DMS114 treated with DMSO at 0.1 percent for 48 hours (cell line): ENCODE results near the gene PCIF1.
A peak's percentile ranks its signal among the peaks of the same experiment; 100 is the strongest.

Experiments
- DNase-seq: peaks from one replicate; lab custom pipeline; 2025; ENCODE audit not compliant: unreplicated experiment; lab: John Stamatoyannopoulos, UW

The PCIF1 gene

DNA sequence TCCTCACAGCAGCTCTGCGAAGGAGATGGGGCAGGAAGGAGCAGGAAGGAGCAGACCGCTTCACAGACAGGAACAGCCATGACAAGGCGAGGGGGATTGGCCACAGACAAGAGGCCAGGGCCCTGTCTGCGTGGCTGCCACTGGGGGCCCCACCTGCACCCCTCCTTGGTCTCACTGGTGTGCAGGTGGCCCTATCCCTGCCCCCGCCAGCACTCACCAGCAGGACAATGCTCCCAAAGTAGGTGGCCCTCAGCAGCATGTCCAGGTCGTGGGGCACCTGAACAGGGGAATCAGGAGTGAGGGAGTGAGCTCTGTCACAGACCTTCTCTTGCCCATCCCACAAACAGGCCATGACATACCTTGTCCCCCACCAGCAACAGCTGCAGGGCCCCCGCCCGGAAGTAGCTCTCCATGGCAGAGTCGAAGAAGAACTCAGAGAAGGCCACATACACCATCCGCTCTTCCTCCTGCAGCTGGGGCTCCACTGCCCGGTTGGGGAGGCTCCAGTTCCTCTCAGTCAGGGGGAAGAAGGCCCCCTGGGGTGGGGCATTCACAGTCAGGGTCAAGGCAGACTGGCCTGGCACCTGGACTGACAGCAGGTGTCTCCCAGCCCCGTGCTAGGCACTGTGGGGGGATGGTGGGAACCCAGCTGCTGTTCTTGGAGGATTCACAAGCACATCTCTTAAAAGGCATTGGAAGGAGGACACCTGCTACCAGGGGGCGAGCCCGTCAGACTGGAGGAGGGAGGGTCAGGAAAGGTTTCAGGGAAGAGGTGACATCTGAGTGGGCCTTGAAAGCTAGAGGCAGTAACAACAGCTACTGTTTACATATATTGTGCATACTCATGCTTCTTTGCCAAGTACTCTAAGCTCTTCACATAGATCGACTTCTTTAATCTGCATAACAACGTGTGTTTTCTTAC, 29.6 kb upstream of the PCIF1 start:
- no peak for DNase-seq

DNA sequence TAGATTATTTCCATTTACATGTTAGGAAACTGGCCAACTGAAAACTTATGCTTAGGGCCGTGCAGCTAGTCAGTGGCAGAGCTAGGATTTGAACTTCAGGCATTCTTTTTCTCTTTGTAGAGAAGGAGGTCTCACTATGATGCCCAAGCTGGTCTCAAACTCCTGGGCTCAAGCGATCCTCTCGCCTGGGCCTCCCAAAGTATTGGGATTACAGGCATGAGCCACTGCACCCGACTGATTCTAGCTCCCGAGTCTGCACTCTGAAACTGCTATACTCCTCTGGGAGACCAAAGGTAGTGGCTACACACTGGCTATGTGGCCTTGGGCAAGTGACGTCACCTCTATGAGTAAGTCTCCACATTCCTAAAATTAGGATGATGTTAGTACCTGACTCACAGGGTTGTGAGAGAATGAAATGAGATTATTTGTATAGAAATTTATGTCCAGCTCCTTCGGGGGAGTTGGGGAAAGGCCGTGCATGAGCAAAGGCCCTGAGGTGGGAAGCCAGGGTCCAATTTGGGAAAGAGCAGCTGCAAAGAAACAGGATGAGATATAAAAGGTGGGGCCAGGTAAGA, 28.9 kb upstream of the PCIF1 start:
- no peak for DNase-seq

DNA sequence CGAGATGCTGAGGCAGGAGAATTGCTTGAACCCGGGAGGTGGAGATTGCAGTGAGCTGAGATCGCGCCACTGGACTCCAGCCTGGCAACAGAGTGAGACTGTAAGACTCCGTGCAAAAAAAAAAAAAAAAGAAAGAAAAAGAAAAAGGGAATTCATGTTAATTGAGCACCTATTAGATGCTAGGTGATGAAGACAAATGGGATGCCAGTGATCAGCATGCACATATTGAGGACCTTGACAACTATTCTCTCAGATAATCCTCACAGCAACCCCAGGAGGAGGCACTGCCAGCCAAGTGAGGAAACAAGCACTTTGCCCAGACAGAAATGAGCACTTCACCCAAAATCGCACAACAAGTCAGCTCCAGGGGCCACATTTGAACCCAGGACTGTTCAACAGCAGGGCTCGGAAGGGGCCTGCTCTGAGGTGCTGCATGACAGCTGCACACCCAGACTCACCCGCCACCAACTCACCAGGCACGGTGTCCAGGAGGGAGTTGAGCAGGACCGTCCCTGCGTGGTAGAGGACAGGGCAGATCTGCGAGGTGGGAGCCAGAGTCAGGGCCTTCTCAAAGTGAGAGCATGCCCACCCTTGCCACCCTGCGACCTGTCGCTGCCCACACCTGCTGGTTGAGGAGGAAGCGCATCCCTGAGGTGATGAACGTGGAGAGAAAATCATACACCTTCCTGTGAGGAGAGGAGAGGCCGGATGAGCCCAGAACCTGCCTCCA, 27.1 kb upstream of the PCIF1 start:
- no peak for DNase-seq

DNA sequence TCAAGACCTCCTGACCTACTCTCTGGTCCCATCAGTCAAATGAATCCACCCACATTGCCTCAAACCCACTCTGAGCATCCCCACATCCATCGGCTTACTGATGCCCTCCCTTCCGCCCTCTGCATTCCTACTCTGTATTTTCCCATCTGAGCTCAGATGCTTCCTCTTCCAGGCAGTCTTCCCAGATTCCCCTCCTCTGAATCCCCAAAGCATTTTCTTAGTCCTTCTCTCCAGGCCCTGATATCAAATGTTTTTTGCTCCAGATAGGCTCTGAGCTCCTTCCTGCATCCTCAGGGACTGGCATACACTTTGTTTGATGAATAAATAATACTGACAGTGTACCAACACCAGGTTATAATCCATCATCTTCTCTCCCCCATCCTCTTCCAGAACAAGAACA, 26.4 kb upstream of the PCIF1 start:
- no peak for DNase-seq

DNA sequence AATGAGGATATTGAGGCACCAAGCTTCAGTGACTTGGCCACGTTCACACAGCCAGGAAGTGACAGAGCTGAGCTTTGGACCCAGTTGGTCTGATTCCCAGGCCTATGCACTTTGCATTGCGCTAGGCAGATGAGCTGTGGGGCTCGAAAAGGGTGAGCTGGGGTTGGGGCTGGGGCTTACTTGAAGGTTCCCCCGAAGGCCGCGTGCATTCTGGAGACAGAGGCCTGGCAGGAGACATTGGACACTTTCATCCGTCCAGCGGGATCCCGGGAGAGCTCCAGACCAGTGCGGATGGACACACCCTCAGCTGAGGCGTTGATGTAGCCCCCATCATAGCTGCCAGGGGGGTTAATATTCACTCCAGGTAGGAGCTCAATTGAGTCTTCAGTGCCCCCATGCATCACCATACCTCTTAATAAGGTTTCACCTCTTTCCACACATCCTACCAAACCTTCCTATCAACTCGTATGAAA, 25.1 kb upstream of the PCIF1 start:
- DNase-seq: no peak

DNA sequence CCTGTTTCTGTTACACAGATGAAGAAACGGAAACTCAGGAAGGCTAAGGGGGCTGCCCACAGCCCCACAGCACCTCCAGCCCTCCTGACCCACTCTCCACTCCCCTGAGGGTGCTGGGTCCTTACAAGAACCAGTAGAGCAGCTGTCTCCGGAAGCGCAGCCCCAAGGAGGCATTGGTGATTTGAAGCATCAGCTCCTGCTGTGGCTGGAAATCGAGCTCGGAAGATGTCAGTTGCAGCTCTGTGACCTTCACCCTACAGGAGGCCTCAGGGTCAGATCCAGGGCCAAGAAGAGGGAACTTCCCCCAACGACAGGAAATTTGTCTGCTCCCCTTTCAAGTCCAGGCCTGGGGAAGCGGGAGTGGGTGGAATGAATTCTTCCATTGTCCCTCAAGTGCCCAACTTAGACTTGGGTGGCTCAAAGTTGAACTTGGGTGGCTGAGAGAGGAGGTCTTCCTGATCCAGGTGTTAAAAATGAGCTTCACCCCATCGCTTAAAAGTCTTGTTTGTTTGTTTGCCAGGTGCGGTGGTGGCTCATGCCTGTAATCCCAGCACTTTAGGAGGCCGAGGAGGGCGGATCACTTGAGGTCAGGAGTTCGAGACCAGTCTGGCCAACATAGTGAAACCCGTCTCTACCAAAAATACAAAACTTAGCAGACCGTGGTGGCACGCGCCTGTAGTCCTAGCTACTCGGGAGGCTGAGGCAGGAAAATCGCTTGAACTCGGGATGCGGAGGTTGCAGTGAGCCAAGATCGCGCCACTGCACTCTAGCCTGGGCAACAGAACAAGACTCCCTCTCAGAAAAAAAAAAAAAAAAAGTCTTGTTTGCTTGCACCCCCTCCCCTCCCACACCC, 24.4 kb upstream of the PCIF1 start:
- DNase-seq: no peak

DNA sequence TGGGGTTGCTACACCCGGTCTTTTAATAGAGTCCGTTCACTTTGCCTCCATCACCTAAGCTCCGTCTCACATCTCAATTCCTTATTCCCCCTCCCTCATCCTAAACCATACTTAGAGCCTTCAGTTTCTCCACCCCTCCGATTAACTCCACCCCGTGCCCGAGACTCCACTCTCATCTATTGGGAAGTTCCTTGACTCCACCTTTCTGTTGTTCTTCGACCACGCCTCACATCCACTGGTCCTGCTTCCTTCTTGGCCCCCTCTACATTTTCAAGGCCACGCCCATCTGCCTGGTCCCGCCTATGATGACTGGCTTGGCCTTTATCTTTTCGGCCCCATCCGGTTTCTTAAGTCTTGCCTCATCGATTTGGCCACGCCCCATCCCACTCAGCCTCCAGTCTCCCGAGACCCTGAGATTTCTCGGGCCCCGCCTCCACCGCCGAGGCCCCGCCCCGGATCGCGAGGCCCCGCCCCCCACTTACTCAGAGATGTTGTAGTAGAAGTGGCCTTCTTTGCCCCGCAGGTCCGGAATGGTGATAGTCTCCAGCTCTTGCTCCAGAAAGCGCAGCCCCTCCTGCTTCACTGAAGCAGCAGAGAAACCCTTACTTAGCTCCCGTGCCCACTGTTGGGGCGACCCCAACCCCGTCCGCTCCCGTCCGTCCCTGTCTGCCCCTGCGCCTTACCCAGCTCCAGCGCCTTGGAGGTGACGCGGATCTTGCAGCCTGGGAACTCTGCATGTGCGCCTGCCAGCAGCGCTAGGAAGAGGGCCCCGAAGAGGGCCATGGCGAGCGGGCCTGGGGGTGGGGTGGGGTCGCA, 23.6 kb upstream of the PCIF1 start:
- DNase-seq: peak; percentile 96

DNA sequence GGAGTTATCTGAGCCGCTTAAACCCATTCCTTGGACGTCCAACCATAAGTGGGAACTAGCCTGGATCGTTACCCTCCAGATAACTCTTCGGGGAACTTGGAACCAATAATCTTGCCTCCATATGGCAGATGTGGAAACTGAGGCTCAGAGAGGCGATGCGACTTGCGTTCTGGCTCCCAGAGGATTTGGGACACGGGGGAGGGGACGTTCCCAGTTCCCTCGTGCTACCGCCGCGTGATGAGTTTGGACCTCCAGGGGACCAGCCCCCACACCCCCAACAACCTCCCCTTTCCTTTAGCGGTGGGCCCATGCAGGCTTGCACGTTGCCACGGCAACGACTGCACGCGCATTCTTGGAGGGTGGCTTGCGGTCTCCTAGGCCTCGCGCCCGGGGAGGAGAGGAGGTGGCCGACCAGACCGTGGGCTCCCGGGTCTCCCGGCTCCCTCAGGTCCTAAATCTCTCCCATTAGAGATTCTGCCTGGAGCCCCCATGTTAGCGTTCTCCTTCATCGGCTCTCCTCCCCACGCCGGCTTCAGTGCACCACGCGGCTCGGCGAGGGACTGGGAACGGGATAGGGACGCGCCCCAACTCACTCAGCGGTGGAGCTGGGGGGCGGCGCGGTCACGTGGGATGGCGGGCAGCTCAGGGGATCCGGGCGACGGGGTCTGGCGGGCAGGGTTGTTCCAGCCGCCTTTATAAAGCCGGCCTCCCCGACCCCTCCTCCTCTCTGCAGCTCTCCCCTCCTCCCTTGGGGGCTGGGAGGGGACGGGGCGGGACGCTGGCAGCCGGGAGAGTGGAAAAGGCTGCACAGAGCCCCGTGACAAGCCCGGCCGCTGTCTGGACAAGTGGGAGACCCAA, 22.8 kb upstream of the PCIF1 start, which contains the start of gene PLTP:
Gene PLTP (minus strand): TSS at position 670 of the 858 bp plus-strand sequence. CDS start 703 bp downstream, outside the sequence.
- DNase-seq: peak; percentile 19

DNA sequence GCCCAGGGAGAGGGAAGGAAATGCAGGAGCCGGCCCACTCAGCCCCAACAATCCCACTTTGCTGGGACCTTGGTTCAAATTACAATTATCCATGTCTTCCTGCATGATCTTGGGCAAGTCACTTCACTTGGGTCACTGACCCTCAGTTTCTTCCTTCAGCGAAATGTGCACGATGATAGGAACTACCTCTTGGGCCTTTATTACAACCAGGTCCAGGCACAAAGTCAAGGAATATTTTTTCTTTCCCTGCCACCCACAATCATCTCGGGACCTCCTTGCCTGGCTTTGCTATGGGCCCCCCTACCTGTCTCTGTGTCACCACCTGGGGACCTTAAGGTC, 22.2 kb upstream of the PCIF1 start:
- no peak for DNase-seq

DNA sequence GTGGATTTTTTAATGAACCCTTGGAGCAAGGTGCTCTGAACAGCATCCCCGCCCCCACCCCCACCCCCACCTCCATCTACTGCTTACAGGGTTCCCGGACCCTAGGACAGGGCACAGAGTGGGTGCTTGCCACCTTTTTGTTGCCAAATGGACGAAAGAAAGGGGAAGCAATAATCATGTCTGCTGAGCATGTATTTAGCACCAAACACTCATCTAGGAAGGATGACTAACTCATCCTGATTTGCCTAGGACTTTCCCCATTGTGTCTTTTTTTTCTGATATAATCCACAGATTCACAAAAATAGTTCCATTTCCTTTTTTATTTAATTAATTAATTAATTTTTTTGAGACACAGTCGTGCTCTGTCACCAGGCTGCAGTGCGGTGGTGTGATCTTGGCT, 21.4 kb upstream of the PCIF1 start:
- DNase-seq: no peak

DNA sequence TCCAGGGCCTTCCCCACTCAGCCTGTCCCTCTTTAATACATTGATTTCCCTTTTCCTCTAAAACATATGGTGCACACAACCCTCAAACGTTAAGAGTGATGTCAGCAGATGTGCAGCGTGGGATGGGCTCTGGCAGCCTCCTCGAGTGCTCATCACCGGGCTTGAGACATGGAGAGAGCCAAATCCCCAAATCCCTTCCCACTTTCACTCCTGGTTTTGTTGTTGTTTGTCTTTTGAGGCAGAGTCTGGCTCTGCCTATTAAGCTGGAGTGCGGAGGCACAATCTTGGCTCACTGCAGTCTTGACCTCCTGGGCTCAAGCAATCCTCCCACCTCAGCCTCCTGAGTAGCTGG, 16.7 kb upstream of the PCIF1 start:
- no peak for DNase-seq

DNA sequence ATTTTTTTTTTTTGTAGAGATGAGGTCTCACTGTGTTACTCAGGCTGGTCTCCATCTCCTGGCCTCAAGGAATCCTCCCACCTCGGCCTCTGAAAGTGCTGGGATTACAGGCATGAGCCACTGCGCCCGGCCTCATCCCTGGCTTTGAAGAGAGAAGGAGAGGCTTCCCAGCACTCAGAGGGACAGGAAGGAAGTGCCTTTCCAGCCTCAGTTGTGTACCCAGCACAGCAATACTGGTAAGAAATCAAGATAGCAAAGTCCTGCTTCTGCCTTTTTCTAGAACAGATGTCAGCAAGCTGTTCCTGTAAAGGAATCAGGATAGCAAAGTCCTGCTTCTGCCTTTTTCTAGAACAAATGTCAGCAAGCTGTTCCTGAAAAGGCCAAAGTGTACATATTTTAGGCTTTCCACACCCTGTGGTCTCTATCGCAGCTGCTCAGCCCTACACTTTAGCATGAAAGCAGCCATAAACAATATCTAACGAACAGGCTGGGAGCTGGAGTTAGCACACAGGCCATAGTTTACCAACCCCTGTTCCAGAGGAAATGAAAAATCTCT, 16.2 kb upstream of the PCIF1 start:
- DNase-seq: no peak

DNA sequence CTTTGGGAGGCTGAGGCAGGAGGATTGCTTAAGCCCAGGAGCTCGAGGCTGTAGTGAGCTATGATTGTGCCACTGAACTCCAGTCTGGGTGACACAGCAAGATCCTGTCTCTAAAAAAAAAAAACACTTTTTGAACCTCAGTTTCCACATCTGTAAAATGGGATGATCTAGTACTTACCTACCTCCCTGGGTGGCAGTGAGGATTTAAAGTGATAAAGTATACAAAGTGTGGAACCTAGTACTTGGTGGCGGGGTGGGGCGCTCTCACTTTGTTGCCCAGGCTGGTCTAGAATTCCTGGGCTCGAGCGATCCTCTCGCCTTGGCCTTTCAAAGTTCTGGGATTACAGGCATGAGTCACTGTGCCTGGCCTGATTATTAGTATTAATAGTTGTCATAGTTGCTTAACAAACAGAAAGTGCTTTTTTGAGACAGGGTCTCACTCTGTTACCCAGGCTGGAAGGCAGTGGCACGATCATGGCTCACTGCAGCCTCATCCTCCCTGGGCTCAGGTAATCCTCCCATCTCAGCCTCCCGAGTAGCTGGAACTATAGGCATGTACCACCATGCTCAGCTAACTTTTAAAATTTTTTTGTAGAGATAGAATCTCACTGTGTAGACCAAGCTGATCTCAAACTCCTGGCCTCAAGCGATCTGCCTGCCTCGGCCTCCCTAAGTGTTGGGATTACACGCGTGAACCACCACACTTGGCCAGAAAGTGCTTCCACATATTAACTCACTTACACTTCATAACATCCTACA, 15.5 kb upstream of the PCIF1 start:
- no peak for DNase-seq

DNA sequence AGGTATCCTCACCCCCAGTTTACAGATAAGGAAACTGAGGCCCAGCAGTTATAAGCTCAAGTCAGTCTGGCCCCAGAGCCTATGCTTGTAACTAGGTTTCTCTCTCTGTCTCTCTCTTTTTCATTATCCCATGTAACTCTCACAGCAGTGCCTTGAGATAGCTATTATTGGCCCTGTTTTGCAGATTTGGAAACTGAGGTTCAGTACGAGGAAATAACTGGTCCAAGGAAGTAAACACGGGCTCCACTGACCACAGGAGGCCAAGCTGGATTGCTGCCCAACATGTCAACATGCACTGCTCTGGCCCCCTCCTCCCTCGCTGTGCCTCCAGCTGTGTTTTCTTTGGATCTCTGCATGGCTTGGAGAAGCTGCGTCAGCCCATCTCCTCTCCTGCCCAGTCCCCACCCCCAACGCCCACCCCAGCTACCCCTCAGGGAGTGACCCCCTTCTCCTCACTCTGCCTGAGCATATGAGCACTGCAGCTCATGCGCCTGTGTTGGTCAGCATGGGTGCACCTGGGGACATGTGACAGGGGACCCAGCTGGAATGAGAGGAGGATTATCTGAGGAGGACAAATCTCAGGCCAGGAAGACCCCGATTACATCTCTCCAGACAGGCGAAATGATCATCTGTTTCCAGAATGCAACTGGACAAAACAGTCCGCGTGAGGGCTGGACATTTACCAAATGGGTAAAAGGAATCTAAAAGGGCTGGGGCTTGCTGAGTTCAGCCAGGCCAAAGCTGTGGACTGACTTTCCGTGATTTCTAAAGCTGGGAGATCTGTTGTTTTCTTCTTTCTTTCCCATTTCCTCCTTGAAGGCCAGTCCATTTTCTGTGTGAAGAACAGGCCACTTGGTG, 14.7 kb upstream of the PCIF1 start:
- DNase-seq: no peak

DNA sequence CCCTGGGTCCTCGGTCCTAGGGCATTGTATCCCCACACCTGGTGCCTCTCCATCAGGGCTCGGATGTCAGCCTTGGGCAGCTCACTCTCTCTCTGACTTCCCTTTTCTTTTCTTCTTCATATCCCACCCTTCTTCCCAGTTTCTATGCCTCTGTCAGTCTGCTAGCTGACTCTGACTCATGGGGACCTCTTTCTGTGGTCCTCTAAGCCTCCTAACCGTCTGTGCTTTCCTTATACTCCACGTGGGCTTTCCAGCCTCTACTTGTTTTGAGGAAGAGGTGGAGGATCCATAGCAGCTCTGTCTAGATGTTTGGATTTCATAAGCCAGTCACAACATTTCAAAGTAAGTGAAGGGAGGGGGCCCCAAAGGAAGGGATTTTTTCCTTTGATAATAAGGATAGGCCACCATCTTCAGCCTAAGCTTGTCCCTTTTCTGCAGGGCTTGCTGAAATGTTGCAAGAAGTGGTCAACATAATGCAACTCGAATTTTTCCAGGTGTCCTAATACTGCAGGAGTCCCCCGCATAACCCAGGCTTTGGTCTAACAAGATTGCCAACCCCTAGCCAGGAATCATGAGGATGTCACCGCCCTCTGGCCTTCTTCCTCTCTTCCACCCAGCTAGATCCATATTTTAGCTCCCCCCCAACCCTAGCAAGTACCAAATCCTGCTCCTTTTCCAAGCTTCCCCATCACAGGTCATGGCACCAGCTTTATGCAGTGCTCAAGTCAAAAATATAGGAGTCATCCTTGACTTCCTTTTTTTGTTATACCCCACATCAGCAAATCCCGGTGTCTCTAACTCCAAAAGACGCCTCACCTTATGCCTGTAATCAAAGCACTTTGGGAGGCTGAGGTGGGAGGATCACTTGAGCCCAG, 13.8 kb upstream of the PCIF1 start:
- no peak for DNase-seq
